GM20431 (cell line): ENCODE measurements around the gene TM4SF18.

Experiments used
- in situ Hi-C: fragments of 300-500 bp; cut with MseI, MboI; formaldehyde crosslinking; loops from one replicate; pipeline ENCODE4 v1.15.0; 2020; ENCODE audit warnings: low sequenced_read_pairs; ENCODE audit not compliant: unreplicated experiment

Gene TM4SF18

GRCh38 chr3:149332771-149333170 is 665 bp downstream of the TM4SF18 start:
- in situ Hi-C loops: no loop called here

DNA sequence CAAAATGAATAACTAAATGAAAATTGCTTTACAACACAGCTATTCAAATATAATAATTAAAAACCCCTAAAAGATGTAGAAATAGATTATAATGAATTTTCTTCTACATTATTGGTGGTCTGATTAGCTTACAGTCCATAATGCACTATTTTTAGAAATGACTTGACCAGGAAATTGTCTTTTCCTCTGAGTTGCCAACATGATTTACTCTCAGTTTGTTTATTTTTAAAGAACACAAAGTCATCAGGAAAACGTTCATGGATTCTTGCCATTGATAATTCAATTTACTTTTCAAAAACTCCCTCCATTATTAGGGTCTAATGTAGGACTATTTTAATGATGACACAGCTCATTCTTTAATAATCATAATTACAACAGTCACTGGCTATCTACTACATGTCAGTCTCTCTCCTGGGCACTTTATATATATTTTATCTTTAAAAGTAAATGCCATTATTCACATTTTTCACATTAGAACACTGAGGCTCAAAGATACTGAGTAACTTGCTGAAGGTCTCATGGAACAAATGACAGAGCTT is 1.1 kb downstream of the TM4SF18 start:
- in situ Hi-C loops: no loop called here

GRCh38 chr3:149331396-149331795 is 2.0 kb downstream of the TM4SF18 start:
- in situ Hi-C loops: no loop called here

DNA sequence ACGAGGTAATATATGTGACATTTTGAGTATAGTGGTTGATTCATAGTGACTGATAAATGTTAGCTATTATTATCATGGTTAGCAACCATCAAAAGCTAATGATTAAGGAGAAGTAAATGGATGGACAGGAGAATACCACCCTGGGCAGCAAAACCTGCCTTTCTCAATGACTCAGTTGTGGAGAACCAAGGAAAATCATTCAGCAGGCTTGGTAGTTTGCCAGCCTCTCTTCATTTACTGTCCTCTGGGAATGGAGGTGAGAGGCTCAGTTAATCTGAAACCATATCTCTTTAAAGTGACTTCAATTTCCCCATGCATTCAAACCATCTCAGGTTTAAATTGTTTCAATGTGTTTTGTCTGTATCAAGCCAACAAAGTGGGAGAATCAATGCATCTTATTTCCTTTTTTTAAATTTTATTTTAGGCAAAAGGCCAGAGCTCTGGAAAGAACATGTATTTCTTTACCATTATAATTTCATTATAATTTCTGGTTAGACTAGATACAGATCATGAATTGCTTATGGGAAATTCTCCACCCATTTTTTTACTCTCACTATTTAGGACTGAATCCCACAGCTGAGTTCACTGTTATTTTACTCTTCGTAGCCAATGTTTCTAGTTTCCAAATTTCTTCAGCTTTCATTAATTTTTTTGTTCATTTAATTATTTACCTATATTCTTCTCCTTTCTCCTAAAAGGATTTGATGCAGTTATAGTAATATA is 2.7 kb downstream of the TM4SF18 start:
- in situ Hi-C loops: no loop called here

DNA sequence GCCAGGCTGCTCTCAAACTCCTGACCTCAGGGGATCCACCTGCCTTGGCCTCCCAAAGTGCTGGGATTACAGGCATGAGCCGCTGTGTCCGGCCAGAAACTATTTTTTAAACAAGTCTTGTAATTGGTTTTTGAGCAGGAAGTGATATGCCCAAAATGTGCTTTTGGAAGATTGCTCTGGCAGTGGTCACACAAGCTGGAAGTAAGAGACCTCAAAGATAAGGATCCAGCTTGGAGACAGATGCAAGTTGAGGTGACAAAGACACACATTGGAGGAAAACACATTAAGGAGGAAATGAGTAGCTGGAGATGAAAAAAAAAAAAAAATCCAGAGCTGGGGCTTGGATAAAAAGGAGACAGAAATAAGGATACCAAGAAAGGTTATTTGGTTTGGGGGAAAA is 6.3 kb downstream of the TM4SF18 start:
- in situ Hi-C loops: no loop called here

GRCh38 chr3:149325581-149325980 is 7.9 kb downstream of the TM4SF18 start:
- in situ Hi-C loops: no loop called here

DNA sequence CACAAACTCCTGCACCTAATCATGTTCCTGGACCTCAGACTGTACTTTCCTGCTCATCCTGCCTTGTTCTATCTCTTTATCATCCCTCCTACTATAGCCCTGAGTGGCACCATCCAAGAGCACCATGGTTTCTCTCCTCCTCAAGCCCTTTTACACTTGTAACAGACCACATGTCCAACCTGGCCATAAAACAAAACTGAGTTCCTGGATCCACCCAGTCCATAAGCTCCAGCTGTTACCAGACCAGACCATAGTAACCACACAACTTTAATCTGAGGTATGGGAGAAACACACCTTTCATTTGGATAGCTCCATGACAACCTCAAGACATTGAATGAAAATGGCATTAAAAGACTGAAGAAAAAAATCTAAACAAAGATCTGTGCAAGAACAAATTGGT is 9.1 kb downstream of the TM4SF18 start:
- in situ Hi-C loops: no loop called here

DNA sequence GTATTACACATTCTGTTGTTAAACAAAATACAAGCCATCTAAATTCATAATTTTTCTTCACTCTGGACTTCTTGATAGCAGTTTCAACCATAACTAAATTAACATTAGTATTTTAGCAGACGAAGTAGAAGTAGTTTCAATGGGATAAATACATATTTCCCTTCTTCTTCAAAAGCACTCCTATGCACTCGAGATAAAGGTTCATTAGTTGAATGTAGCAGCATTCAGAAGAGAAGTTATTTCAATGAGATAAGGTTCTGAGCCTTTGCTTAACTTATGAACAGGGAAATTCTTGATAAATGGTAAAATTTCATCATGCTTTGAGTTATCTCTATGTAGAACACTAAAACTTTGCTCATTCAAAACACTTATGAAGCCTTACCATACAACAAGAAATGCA is 11.8 kb downstream of the TM4SF18 start:
- in situ Hi-C loops: no loop called here

GRCh38 chr3:149321136-149321535 is 12.3 kb downstream of the TM4SF18 start:
- in situ Hi-C loops: no loop called here

DNA sequence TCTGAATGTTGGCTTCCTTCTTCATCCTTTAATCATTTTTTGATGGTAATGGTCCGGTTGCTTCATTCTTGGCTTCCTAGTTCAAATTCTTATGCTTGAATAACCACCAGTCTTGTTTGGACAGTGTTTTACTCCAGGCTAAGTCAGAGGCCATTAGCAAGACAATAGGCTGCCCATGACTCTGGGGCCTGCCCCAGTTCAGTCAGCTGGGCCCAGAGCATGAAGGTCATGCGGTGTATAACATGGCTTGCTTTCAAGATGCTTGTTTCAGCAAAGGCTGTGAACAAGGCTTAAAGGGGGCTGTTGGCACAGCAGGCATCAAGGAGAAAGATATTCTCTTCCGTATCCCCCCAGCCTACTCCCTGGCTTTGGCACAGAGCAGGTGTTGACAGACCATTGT is 13.7 kb downstream of the TM4SF18 start:
- in situ Hi-C loops: no loop called here

DNA sequence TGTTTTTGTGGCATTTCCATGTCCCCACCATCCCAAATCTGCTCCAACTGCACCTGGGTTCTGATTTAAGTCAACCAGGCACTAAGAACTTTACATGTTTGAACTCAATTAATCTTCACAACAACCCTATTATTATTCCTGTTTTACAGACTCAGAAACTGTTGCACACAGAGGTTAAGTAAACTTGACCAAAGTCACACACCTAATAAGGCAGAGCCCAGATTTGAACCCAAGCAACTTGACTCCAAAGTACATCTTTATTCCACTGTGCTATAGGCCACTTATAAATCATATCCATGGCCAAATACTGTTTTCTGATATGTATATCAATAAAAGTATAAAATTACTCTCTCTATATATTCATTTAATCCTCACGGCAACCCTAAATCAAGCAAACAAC is 16.4 kb downstream of the TM4SF18 start:
- in situ Hi-C loops: no loop called here

DNA sequence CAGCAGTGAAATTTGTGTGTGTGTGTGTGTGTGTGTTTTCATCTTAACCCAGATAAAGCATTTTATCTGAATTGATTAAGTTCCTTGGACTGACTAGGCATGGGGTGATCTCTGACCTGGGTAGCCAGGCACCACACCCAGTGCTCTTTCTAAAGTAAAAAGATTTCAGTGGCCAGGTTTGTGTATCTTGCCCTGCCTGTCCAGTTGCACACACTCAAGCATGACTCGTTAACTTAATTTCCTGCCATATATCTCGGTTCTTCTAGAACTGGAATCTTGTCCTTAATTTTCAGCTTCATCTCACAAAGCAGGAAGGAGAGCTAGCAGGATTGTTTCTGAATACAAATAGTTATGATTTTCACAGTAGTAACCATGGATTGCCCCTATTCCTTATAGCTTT is 17.0 kb downstream of the TM4SF18 start:
- in situ Hi-C loops: no loop called here

DNA sequence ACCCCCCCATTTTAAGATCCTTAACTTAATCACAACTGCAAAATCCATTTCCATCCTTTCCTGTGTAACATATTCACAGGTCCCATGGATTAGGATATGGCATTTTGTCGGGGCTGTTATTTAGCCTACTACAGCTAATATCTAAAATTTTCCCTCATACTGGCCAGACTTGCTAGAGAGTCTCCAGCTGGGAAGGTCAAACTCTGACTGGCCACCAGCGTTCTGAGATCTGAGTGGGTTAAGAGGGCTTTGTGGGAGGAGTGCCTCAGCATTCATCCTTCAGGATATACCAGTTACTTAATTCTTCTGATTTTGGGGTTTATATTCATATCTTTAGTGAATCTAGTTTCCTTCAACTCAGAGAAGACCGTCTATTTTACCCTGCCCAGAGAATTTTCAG is 17.7 kb downstream of the TM4SF18 start:
- in situ Hi-C loops: no loop called here

GRCh38 chr3:149314807-149315578 is 18.4 kb downstream of the TM4SF18 start:
- in situ Hi-C loops: no loop called here

GRCh38 chr3:149313542-149313941 is 19.9 kb downstream of the TM4SF18 start:
- in situ Hi-C loops: no loop called here

- in situ Hi-C loops: no loop called here
Measured at GRCh38 chr3:149310796-149311534, 22.5 kb downstream of the TM4SF18 start.

DNA sequence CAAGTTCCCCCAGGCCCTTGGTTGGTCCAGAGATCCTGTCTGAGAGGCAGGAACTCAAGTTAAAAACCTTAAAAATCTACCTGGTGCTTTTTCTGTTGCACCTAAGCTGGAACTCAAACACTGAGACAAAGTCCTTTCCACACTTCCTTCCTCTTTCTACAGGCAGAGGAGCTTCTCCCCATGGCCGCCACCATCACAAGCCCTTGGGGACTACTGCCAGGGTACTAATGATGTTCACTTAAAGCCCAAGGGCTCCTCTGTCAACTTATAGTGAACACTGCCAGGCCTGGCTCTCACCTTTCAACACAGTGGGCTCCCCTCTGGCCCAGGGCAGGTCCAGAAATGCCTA is 26.0 kb downstream of the TM4SF18 start:
- in situ Hi-C loops: no loop called here

GRCh38 chr3:149306751-149307434 is 26.5 kb downstream of the TM4SF18 start:
- in situ Hi-C loops: no loop called here

- in situ Hi-C loops: no loop called here
Measured at GRCh38 chr3:149305376-149305775, 28.1 kb downstream of the TM4SF18 start.
